ENCODE data around the gene LOXHD1. TPM values are rescaled to one million over a fixed set of nuclear protein-coding genes. Genes with fewer than 3 reads are reported as not detected.

The LOXHD1 gene
- total RNA-seq, 2 experiments from 2014 or later = 0.06 to 0.26 TPM

DNA sequence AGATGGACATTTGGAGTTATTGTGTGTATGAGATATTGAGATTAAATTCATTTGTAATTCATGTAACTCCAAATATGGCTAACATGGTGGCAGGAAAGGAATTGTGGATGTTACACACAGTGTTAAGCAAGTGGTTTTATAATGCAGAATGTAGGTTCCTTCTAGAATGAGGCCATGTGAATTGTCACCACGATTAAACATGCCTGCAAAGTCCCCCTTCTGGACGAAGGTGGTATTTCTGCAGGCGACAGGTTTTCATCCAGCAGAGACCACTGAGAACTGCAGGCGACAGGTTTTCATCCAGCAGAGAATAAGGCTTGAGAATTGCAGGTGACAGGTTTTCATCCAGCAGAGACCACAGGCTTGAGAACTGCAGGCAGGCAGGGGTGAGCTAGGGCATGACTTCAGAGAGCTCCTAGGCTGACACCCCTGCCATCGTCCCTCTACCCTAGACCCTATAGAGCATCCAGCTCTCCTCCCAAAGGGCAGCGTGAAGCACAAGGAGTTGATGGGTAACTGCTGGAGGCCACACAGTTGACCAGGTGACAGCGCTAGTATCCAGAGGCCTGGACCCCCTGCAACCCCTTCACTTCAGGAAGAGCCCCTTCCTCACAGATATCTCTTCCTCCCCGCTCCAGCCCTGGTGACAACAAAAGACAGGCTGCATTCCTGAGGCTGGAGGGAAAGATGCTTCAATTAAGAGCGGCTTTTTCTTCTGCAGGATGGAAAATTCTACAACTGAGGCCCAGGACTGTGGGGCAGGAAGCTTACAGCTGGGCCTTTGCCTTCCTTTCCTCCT lies 175.8 kb downstream of the LOXHD1 start:
- H3K4me3 Mint-ChIP-seq = no peak overlapping the region
- H3K9me3 Mint-ChIP-seq (ENCODE audit: low read depth) = no peaks in the 10 kb centered on the region
- H3K27ac Mint-ChIP-seq = no peak overlapping the region
- no peaks in the 10 kb centered on the region for H3K4me1 Mint-ChIP-seq
- CTCF ChIA-PET = interaction anchor here (1.0 to 2.9 kb wide), 5 partner anchors 8 to 308 kb away, joined by 3 to 20 read pairs (median 5); a partner anchor contains a TSS
- H3K36me3 Mint-ChIP-seq = no peaks in the 10 kb centered on the region
- ATAC-seq (no peak), DNase-seq (peak; percentile 67)
- peaks cover 7% of the 10 kb centered on the region for H3K27me3 Mint-ChIP-seq

DNA sequence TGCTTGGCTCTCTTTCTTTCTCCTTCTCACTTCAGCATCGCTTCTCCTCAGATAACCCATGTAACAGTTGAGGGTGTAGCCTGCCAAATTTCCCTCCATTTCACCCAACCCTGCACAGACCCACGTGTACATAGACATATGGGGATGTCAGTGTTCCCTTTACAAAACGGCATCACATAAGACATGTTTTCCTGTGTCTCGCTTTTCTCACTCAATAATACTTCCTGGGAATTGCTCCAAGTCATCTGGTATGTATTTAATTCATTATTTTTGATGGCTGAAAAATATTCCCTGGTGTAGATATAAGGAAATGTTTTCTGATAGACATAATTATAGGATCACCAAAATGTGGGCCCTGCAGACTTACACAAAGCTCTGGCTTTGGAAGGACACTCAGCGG lies 176.8 kb downstream of the LOXHD1 start:
- Mint-ChIP-seq H3K9me3 (ENCODE audit: low read depth) (no peaks in the 10 kb centered on the region), H3K36me3 (no peaks in the 10 kb centered on the region), H3K4me3 (no peak overlapping the region), H3K27ac (no peak overlapping the region), H3K27me3 (peaks cover 7% of the 10 kb centered on the region), H3K4me1 (peaks cover 3% of the 10 kb centered on the region)
- CTCF ChIA-PET = interaction anchor here (1.5 to 2.9 kb wide), 3 partner anchors 9 to 307 kb away, joined by 4 to 20 read pairs (median 10); a partner anchor contains a TSS
- DNase-seq (no peak), ATAC-seq (no peak)

DNA sequence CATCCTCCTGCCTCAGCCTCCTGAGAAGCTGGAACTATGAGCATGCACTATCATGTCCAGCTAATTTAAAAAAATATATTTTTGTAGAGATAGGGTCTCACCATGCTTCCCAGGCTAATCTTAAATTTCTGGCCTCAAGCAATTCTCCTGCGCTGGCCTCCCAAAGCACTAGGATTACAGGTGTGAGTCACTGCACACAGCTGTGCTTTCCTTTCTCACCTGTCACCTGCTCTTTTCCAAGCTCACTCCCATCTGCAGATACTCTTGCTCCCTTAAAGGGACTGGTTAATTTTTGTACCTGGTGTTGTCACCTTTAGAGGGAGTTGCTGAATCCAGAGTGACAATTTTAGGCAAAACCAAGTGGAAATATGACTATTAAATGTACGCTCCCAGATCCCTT lies 178.2 kb downstream of the LOXHD1 start:
- DNase-seq = no peak
- H3K9me3 Mint-ChIP-seq (ENCODE audit: low read depth) = no peaks in the 10 kb centered on the region
- CTCF ChIA-PET = interaction anchor here (1.4 kb wide), 1 partner anchor 198 kb away, joined by 4 read pairs; no protein-coding TSS in a partner anchor

DNA sequence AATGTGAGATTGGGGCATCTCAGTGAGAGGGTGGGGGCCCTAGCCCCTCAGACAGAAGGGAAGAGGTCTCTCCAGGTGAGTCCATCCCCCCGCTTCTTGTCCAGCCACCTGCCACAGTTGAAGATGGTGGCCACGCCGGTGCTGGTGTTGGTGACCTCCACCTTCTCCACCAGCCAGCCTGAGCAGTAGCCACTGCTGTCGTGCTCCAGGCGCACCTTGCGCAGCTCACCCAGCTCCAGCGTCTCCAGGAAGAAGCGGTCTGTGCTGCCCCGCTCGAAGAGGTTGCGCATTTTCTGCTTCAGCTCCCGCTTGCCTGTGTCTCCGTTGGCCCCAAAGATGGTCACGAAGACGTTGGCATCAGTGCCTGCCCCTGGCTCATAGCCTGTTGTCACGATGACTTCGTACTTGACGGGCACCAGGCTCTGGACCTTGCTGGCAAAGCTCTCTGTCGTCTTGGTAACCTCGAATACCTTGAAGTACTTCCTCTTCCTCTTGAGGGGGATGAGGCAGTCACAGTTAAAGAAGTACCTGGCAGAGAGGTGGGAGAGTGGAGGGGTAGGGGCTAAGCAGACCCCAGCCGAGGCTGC lies 179.5 kb downstream of the LOXHD1 start:
- Mint-ChIP-seq H3K4me1 (peaks cover 11% of the 10 kb centered on the region), H3K9me3 (ENCODE audit: low read depth) (no peaks in the 10 kb centered on the region), H3K27ac (no peak overlapping the region), H3K27me3 (no peaks in the 10 kb centered on the region), H3K4me3 (no peak overlapping the region), H3K36me3 (no peaks in the 10 kb centered on the region)
- ATAC-seq (no peak), DNase-seq (no peak)
- CTCF ChIA-PET = interaction anchor here (1.4 kb wide), 1 partner anchor 304 kb away, joined by 6 read pairs; a partner anchor contains a TSS

More for the DNA sequence above, 178.2 kb downstream of the LOXHD1 start:
- no peak overlapping the region for H3K4me3 Mint-ChIP-seq
- peaks cover under 1% of the 10 kb centered on the region for H3K27me3 Mint-ChIP-seq
- no peak for ATAC-seq
- H3K4me1 Mint-ChIP-seq = peaks cover 11% of the 10 kb centered on the region
- no peaks in the 10 kb centered on the region for H3K36me3 Mint-ChIP-seq
- H3K27ac Mint-ChIP-seq = no peak overlapping the region

DNA sequence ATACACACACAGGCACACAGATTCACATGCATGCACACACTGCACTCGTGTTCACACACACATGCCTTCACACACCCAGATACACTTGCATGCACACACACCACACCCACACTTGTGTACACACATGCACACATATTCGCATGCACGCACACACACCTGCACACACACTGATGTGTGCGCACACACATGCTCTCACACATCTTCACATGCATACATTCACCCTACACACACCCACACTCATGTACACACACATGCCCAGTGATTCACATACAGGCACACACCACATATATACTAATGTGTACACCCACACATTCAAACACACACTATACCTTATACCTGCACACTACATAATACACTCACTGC lies 181.6 kb downstream of the LOXHD1 start:
- no peaks in the 10 kb centered on the region for H3K9me3 Mint-ChIP-seq (ENCODE audit: low read depth)
- H3K27ac Mint-ChIP-seq = no peak overlapping the region
- CTCF ChIA-PET = no interaction called here
- no peak overlapping the region for H3K4me3 Mint-ChIP-seq
- H3K27me3 Mint-ChIP-seq = no peaks in the 10 kb centered on the region
- H3K4me1 Mint-ChIP-seq = peaks cover 11% of the 10 kb centered on the region
- DNase-seq (no peak), ATAC-seq (no peak)
- H3K36me3 Mint-ChIP-seq = no peaks in the 10 kb centered on the region

DNA sequence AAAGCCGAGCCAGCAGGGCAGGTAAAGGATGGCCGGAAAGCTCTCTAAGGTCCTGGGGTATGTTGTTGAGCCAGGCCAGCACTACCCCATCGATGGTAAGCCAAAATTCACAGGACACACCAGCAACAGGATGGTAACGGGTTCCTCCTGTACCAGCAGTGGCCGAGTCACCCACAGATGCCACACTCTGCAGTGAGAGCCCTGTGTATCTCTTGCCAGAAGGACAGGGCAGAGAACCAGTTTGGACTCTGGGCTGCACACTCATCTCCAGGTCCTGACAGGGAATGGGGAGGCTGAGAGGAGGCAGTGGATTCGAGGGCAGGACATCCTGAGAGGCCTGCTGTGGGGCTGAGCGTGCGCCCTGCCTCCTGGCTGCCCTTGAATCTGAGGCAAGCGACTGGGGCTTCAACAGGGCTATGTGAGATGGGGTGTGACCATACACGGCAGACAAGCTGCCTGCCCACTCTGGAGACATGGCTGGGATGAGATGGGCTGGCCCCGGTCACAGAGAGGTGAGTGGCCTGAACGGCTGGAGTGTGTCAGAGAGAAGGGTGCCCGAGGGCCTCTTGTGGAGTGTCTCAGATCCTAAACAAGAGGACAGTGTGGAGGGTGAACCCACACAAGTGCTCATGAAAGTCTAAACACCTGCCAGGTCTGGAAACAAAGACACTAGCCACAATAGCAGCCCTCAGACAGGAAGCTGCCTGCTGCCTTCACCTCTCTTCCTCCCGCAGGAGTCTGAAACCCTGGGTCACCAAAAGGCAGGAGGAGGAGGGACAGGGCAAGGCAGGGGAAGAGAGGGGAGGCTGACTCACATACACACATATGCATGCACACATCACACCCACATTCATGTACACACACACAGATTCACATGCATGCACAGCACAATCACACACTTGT lies 182.3 kb downstream of the LOXHD1 start:
- H3K9me3 Mint-ChIP-seq (ENCODE audit: low read depth) = no peaks in the 10 kb centered on the region
- ATAC-seq = no peak
- CTCF ChIA-PET = no interaction called here
- H3K27me3 Mint-ChIP-seq = no peaks in the 10 kb centered on the region
- DNase-seq = no peak
- H3K4me1 Mint-ChIP-seq = peaks cover 11% of the 10 kb centered on the region
- H3K4me3 Mint-ChIP-seq = no peak overlapping the region
- H3K36me3 Mint-ChIP-seq = no peaks in the 10 kb centered on the region
- H3K27ac Mint-ChIP-seq = no peak overlapping the region

DNA sequence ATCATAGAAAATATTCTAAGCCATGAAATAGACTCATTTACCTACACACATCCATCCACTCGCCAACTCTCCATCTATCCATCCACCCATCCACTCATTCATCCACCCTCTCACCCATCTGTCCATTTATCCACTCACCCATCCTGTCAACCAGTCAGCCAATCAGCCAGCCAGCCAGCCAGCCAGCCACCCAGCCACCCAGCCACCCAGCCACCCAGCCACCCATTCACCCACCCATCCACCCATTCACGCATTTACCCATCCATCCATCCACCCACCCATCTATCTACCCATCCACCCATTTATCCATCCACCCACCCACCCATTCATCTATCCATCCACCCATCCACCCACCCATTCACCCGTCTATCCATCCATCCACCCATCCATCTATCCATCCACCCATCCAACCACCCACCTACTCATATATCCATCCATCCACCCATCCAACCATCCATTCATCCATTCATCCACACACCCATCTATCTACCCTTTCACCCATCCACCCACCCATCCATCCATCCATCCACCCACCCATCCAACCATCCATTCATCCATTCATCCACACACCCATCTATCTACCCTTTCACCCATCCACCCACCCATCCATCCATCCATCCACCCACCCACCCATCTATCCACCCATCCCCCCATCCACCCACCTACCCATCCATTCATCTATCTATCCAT lies 185.1 kb downstream of the LOXHD1 start:
- no peak overlapping the region for H3K4me3 Mint-ChIP-seq
- no peaks in the 10 kb centered on the region for H3K9me3 Mint-ChIP-seq (ENCODE audit: low read depth)
- H3K27me3 Mint-ChIP-seq = no peaks in the 10 kb centered on the region
- H3K36me3 Mint-ChIP-seq = no peaks in the 10 kb centered on the region
- DNase-seq (no peak), ATAC-seq (no peak)
- peaks cover 11% of the 10 kb centered on the region for H3K4me1 Mint-ChIP-seq
- H3K27ac Mint-ChIP-seq = no peak overlapping the region
- CTCF ChIA-PET = no interaction called here

DNA sequence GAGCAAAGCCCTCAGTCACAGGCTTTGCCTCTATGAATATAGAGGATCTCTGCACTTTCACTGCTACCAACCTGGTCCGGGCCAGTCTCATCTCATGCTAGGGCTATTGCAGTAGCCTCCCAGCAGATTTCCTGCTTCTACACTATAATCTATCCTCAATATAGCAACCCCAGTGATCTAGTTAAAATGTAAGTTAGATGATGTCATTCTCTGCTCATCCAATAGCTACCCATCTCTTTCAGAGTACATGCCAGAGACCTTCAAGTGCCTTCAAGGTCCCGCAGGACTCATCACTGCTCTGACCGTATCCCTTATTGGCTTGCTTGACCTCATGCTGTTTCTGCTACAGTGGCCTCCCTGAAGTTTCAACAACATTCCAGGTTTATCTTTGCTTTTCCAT lies 186.3 kb downstream of the LOXHD1 start:
- Mint-ChIP-seq H3K36me3 (no peaks in the 10 kb centered on the region), H3K27ac (no peak overlapping the region), H3K9me3 (ENCODE audit: low read depth) (no peaks in the 10 kb centered on the region), H3K4me1 (peaks cover 11% of the 10 kb centered on the region), H3K27me3 (peaks cover 5% of the 10 kb centered on the region), H3K4me3 (no peak overlapping the region)
- DNase-seq = no peak
- no peak for ATAC-seq
- CTCF ChIA-PET = no interaction called here

DNA sequence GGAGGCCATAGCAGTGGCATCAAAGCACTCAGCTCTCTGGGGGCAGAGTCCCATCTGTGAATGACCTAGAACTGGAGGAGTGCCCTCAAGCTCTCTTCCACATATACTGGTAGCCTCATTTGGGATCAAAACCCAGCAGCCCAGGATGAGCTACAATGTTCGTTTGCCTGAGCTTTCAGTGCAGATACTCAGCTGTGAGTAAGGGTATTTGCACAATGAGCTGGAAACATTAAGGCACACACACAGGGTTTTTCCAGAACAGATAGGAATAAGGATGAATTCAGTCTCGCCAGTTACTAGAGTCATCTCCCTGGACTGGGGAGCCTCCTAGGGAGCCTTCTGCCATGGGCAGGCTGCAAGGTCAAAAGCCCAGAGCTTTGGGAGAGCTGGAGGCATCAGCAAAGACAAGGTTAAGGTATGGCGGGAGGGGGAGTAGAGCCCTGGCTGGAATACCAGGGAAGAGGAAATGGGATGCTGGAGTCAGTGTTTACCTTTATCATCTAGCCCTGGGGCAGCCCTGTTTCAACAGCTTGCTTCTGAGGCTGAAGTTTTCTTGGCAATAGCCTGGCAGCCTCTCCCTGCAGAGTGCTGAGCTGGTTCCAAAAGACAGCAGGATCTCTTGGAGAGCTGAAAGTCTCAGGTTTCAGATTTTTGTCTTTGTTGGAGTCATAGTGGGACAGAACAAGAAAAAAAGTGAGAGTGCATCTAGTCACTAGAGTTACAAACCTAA lies 187.7 kb downstream of the LOXHD1 start:
- Mint-ChIP-seq H3K27ac (no peak overlapping the region), H3K9me3 (ENCODE audit: low read depth) (no peaks in the 10 kb centered on the region), H3K36me3 (no peaks in the 10 kb centered on the region), H3K27me3 (peaks cover 11% of the 10 kb centered on the region), H3K4me1 (no peaks in the 10 kb centered on the region), H3K4me3 (no peak overlapping the region)
- CTCF ChIA-PET = no interaction called here
- ATAC-seq (no peak), DNase-seq (no peak)

DNA sequence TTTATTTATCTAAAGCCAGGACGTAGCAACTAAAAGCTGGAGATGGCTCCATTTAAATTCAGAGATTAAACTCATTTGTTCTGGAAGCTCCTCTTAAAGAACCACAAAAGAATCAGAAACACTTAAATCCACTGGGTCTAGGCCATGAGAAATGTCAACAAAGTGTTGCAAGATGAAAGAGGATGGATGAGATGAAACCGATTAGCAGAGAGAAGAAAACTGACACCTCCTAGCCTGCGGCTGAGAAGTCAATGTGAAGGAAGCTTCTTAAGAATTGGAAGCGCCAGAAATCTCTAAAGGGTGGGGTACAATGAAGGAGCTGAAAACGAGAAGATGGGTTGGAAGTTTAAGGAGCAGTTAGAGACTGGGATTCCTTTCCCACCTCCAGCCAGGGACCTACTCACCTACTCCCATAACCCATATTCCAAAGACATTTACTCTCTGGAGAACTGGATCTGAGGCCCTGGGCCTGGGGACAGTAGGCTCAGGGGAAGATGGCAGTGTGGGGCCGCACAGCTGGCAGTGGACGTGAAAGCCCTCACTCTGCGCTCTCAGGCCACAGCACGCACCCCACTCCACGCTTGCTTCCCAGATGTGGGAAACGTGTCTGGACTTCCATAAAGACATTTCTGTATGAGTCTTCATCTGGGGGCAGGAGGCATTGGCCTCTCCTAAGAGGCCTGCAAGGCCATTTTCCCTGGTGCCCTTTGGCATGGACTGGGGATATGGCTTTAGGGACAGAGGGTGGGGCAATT lies 188.4 kb downstream of the LOXHD1 start:
- Mint-ChIP-seq H3K27ac (no peak overlapping the region), H3K4me1 (no peaks in the 10 kb centered on the region), H3K4me3 (no peak overlapping the region), H3K27me3 (peaks cover 15% of the 10 kb centered on the region), H3K36me3 (no peaks in the 10 kb centered on the region), H3K9me3 (ENCODE audit: low read depth) (no peaks in the 10 kb centered on the region)
- CTCF ChIA-PET = no interaction called here
- DNase-seq = no peak
- ATAC-seq = no peak

DNA sequence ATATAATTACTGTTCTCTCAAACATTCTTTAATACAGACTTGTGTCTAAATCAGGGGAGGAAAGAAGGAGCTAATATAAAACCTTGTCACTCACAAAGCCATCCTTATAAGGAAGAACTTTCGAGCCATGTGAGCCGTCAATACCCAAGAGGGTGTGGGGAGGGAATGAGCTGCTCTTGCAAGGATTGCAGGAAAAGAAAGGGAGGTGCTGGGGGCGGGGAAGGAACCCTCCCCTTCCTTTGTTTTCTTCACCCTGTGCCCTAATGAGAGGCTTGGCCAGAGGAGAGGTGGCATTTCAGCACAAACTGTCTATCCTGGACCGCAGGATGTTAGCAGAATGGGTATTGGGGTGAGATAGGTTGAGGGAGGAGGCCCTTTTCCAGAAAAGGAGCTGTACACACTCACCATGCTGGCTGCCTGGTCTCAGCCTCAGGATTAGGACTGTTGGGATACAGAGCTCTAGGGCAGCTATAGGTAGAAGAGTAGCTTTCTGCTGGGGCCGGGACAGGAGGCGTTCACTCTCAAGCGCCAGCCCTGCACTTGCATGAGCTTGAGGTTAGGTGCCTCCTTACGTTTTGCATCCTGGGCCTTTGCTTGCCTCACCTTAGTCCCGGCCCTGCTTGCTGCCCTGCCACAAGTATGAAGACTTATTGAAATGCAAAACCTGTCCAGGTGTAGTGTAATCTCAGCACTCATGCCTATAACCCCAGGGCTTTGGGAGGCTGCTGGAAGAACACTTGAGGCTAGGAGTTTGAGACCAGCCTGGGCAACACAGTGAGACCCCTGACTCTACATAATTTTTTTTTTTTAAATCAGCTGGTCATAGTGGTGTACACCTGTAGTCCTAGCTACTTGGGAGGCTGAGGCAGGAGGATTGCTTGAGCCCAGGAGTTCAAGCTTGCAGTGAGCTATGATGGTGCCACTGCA lies 190.5 kb downstream of the LOXHD1 start:
- Mint-ChIP-seq H3K4me3 (no peak overlapping the region), H3K27me3 (peaks cover 15% of the 10 kb centered on the region), H3K9me3 (ENCODE audit: low read depth) (no peaks in the 10 kb centered on the region), H3K27ac (no peak overlapping the region), H3K36me3 (no peaks in the 10 kb centered on the region), H3K4me1 (no peaks in the 10 kb centered on the region)
- DNase-seq (no peak), ATAC-seq (no peak)
- CTCF ChIA-PET = interaction anchor here (0.9 to 1.0 kb wide), 2 partner anchors 156 to 191 kb away, joined by 3 read pairs; no protein-coding TSS in a partner anchor
